Measurements from ENCODE around the gene POLR2J2. TPM values are rescaled to one million over a fixed set of nuclear protein-coding genes. Genes with fewer than 3 reads are reported as not detected.
"Not testable (repeated sequence)": the region's sequence is repeated elsewhere in the genome, so short reads cannot be mapped to it uniquely, and the experiment has no call there.

Gene POLR2J2
- polyA plus RNA-seq (2012; ENCODE audit: insufficient read depth, insufficient read length, low read depth) = not detected

DNA sequence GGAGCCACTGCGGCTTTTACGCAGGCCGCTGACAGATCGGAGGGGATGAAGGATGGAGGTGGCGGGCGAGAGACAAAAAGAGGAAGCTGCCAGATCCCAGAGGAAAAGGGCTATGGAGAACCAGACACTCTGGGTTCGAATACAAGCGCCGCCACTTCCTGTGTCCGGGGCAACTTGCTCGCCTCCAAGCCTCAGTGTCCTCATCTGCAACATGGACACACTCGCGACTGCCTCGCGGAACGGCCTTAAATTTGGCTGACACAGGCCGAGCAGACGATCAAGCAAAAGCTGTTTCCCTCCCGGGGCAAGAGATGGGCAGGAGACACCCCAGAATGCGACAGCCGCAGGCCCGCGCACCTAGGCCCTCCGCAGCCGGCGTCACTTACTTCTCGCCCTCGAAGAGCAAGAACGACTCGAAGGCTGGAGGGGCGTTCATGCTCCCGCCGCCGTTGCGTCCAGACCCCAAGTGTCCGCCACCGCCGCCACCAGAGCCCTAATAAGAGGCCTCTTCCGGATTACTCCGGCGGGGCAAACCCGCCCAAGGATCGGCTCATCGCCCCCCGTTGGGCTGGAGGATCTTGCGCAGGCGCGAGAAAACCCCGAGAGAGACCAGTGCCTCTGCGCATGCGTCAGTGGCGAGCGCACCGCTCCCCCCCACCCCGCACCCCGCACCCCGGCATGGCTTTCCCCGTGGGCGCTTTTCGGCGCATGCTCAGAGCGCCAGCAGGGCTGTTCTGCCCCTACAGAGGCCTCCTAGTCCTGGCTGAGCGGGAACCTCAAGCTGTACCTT is at the start of gene POLR2J2:
POLR2J2 (minus strand) TSS at position 498 of the 790 bp plus-strand sequence; CDS start at position 436, 62 bp downstream.
- not testable (repeated sequence) for H3K27me3 ChIP-seq, H3K9me3 ChIP-seq, DNase-seq, H3K4me1 ChIP-seq, H3K36me3 ChIP-seq
- peak within 1 kb of the TSS; percentile 33 for H3K4me3 ChIP-seq (ENCODE audit: low read depth, low read length)

DNA sequence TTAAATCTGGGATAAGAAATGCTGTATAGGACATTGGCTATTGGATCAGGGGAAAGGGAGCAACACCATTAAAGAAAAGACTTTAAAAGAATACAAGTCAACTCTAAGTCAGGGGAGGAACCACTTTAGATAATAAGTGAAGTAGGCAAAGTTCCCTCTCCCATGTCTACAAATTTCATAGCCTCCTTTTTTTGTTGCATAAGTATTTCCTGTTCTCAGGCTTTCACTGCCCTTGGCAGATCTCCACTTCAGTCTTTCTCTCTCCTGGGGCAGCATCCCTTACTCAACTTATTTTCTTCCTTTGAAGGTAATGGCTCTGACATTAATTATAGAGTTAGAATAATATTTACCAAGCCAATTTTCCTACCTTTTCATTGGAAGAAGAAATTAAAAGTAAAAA is 47.0 kb upstream of the POLR2J2 start:
- DNase-seq; H3K36me3 ChIP-seq; H3K9me3 ChIP-seq; H3K4me1 ChIP-seq; H3K4me3 ChIP-seq (ENCODE audit: low read depth, low read length); H3K27me3 ChIP-seq: not testable (repeated sequence)

DNA sequence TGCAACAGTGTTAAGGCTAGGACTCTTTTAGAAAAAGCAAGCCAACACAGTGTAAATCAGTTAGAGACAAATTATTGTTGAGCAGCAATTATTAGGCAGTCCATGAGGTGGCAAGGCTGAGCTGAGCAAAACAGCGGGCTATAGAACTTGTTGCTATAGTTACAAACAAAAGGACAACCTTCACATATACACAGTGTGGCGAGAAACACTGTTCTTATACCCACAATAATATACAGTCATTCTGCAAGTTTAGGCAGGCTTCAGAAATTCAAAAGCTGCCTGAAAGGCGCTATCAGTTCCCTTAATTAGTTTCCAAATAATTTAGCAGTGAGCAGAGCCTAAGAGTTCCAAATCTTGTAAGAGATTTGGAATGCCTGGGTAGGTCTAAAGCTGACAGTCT is 44.3 kb upstream of the POLR2J2 start:
- H3K36me3 ChIP-seq; H3K4me3 ChIP-seq (ENCODE audit: low read depth, low read length); H3K9me3 ChIP-seq; H3K27me3 ChIP-seq; DNase-seq; H3K4me1 ChIP-seq: not testable (repeated sequence)

DNA sequence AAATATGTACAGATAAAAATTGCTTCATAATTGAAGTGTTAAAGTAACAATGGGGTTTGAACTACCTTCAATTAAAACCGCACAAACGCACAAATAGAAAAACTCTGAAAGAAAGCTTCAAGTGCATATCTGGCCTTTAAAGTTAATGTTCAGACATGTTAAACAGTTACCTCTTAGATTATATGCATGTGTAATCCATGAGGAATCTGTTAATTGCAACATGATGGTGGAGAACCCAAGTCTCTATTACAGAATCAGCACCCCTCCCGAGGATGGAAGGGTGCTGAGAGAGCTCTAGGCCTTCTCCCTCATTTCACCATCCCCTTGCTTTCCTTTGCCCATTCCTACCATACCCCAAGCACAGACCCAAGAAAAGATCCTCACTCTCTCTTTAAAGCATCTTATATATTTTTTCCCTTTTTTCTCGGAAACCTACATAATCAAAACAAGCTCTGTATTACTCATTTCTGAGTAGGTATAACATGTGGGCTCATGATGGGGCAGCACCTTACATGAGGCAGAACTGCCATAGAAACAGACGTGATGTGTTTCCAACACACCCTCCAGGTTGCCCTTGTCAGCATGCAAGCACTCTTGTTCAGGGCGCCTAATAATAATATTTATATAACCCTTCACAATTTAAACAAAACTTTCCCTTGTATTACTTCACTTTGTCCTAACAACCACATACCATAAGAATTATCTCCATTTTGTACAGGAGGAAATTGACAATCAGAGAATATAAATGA is 43.5 kb upstream of the POLR2J2 start:
- not testable (repeated sequence) for H3K9me3 ChIP-seq; H3K4me1 ChIP-seq; DNase-seq; H3K36me3 ChIP-seq; H3K27me3 ChIP-seq; H3K4me3 ChIP-seq (ENCODE audit: low read depth, low read length)

DNA sequence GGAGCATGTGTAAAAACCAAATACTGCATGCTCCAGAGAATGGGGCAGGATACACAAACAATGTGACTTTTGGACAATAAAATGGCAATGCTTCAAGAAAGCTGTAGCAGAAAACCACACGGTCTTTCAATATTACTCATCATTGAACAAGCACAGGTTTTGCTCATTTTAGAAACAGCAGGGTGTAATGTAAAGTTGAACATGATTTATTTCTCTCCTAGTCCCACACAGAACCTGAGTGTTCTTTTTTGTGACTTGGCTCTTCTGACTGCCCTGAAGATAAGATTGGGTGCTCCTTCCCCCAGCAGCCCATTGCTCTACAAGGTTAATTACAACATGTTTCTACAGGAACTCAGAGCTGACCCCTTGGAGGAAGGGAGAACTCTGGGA is 42.2 kb upstream of the POLR2J2 start:
- DNase-seq; H3K4me1 ChIP-seq; H3K36me3 ChIP-seq; H3K27me3 ChIP-seq; H3K4me3 ChIP-seq (ENCODE audit: low read depth, low read length); H3K9me3 ChIP-seq: not testable (repeated sequence)

DNA sequence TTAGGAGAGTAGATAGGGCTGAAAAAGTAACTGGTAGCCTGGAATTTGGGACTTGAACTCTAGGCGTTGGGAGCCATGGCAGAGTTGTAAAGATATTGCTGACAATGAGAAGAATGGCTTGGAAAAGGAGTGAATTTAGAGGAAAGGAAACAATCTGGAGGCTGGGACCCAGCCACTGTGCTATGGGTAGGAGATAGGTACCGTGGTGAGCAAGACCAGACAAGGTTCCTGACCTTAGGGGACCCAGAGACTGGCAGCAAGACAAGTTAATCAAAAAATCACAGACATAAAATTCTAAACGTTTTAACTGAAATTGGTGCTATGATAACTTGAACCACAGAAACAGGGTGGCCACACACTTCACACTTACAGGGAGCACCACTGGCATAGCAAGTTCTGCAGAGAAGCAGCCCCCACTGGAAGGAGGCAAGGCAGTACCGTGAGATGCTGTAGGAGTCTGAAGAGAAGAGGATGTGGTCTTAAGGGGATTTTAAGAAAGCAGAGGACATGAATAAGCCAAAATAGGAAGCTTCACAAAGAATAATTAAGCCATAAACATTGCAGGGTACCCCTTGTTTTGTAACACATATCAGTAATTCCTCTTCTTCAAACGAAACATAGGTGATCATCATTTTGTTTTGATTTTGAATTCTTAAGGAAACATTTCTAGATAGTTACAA is 41.7 kb upstream of the POLR2J2 start:
- H3K27me3 ChIP-seq; H3K36me3 ChIP-seq; DNase-seq; H3K4me3 ChIP-seq (ENCODE audit: low read depth, low read length); H3K9me3 ChIP-seq; H3K4me1 ChIP-seq: not testable (repeated sequence)

DNA sequence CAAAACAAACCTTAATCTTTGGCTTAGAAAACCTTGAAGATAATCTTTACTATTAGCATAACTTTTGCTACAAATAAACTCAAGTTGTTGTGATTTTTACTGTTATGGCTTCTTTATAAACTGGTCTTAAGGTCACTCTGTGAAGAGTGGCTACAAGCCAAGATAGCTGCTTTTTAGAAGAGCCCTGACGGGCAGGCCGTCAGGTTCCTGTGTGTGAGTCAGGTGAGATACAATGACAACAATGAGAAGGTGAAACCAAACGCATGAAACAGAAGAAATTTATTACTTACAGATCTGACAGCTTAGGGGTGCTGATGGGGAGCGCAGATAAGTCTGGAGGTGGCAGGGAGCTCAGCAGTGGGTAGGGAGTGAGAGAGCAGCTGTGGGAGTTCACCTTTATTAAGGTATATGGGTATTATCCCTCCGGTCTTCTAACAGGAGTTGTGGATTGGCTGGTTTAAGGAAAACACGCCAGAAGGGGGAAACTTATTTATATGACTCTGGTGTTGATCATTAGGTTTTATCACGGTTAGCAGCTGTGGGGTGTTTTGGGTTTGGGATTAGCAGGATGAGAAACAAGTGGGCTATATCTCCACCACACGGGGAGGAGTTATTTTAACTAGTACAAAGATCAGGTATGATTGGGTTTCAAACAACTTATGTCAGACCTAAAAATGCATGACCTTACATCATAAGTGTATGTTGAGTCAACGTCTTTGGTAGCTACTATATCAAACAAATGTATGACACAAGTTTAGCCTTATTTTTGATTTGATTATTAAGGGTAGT is 27.7 kb upstream of the POLR2J2 start:
- DNase-seq; H3K4me1 ChIP-seq; H3K36me3 ChIP-seq; H3K9me3 ChIP-seq; H3K27me3 ChIP-seq; H3K4me3 ChIP-seq (ENCODE audit: low read depth, low read length): not testable (repeated sequence)

DNA sequence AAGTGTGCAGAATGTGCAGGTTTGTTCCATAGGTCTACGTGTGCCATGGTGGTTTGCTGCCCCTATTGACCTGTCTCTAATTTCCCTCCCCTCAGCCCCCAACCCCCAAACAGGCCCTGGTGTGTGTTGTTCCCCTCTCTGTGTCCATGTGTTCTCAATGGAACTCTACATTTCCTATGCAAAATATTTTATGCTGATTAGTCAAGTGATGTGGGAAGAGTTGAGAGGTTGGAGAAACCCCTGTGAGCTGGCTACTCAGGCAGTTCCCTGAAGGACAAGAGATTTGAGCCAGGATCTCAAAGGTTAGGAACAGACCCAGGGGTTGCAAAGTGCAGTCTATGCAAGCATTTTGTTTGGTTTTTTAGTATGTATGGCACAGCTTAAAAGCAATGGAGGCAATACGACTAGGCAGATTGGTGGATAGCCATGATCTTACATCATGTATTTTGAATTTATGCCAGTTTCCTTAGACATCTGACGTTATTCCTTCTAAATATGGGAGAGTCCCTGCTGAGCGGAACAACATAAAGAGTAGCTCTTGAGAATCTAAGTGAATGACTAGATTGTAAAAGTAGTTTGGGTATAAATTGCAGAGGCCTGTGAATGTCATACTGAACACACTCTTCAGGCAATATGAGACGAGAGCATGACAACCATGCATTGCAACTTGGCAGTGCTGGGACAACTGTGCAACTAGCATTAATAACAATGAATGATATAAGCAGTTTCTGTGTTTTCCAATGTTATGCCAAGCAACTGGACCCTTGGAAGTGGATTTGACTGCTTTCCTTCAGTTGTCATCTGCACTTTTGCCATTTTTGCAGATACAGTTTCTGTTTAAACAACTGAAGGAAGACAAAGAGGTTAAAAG is 26.4 kb upstream of the POLR2J2 start:
- H3K36me3 ChIP-seq; H3K27me3 ChIP-seq; H3K4me3 ChIP-seq (ENCODE audit: low read depth, low read length); DNase-seq; H3K9me3 ChIP-seq; H3K4me1 ChIP-seq: not testable (repeated sequence)

DNA sequence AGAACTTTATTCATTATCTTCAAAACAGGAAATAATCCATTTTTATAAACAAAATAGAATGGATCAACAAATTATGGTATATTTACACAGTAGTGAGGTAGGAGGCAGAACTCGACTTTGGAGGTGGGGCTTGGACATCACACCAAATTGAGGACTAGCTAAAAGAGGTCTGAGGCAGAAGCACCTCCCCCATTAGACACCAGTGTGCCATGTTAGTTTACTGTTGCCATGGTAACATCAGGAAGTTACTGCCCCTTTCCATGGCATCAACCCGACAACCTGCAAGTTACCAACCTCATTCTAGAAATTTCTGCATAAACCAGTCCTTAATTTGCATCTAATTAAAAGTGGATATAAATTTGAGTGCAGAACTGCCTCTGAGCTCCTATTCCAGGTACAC is 24.5 kb upstream of the POLR2J2 start:
- not testable (repeated sequence) for H3K4me1 ChIP-seq; H3K4me3 ChIP-seq (ENCODE audit: low read depth, low read length); H3K27me3 ChIP-seq; H3K36me3 ChIP-seq; DNase-seq; H3K9me3 ChIP-seq

DNA sequence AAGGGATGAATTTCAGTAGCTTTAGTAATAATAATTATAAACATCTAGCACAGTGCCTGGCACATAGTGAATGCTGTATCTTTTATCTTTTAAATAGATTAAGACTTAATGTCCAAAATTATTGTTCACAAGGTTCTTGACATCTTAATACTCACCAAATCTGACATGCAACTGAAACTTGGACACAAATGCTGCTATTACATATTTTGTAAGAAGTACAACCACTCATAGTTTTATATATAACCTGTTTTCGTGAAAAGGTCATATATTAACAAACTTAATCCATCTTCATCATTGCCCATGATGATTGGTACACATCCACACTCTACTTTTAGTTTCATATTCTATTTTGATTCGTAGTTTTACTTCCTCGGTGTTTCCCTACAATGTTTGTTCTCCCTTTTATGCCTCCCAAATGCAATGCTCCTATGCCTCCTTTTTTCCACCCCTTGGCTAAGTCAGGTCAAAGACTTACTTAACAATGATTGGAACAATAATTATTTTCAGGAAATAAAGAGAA is 23.6 kb upstream of the POLR2J2 start:
- not testable (repeated sequence) for DNase-seq; H3K9me3 ChIP-seq; H3K4me3 ChIP-seq (ENCODE audit: low read depth, low read length); H3K27me3 ChIP-seq; H3K4me1 ChIP-seq; H3K36me3 ChIP-seq

DNA sequence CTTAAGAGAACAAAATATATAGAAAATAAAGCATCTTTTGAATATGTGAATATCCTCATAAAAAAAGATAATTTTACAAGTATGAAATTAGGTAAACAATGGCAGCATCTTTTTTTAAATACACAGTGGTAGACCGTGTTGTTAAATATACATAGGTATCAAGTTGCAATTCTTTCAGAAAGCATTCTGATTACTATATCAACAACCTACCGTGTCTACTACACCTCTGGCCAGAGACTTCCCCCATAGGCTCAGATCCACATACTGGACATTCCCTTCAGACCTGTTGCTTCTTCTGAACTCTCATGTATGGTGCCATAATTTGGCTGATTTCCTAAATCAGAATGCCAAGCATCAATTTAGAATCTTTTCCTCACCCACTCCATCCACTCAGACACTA is 22.5 kb upstream of the POLR2J2 start:
- not testable (repeated sequence) for H3K9me3 ChIP-seq; H3K27me3 ChIP-seq; H3K4me1 ChIP-seq; H3K4me3 ChIP-seq (ENCODE audit: low read depth, low read length); DNase-seq; H3K36me3 ChIP-seq

DNA sequence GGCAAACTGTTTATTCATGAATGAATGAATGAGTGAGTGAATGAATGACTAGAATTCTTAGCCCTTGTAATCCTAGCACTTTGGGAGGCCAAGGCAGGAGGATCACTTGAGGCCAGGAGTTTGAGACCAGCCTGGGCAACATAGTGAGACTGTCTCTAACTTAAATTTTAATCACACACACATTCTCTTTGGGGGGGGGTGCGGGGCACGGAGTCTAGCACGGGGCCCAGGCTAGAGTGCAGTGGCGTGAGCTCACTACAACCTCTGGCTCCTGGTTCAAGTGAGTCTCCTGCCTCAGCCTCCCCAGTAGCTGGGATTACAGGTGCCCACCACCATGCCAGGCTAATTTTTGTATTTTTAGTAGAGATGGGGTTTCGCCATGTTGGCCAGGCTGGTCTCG is 19.1 kb upstream of the POLR2J2 start:
- H3K4me3 ChIP-seq (ENCODE audit: low read depth, low read length); H3K9me3 ChIP-seq; H3K4me1 ChIP-seq; H3K27me3 ChIP-seq; H3K36me3 ChIP-seq; DNase-seq: not testable (repeated sequence)

DNA sequence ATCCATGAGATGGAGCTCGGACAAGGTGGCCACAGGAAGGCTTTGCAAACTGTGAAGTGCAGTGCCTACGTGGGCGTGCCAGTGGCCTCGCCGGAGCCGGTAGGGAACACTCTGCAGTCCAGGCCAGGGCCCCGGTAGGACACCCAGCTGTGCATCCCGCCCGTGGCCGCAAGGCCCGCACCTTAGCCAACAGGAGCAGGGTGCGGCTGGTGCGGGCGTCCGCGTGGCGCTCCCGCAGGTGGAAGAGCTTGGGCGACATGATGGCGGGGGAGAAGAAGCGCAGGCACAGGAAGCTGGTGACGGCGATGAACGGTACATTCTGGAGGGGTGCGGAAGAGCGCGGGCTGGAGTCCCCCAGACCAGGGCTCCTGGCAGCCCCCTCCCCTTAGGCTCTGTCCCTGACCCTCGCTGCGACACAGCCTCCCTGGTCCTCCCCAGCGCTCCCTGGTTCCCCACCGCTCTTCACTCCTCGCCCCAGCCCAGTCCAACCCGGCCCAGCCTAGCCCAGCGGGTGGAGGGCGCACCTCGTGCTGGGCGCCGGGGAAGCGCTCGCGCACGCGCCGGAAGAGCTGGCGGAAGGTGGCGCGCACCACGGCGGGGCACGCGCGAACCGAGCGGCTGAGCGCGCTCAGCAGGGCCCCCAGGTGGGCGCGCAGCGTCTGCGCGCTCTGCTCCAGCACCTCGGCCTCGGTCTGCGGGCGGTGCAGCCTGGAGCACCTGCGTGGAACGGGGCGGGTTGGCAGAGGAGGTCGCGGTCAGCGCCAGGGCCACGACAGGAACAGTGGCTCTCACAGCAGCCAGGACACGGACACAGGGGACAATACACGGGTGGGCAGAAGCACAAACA is 18.2 kb upstream of the POLR2J2 start:
- not testable (repeated sequence) for H3K4me1 ChIP-seq; H3K36me3 ChIP-seq; DNase-seq; H3K27me3 ChIP-seq; H3K9me3 ChIP-seq; H3K4me3 ChIP-seq (ENCODE audit: low read depth, low read length)

Measured in BE2C (cell line).